Measurements from ENCODE around the gene PCGF1. TPM values are rescaled to one million over a fixed set of nuclear protein-coding genes. Genes with fewer than 3 reads are reported as not detected.
A peak's percentile ranks its signal among the peaks of the same experiment; 100 is the strongest.

Gene PCGF1
- total and polyA plus RNA-seq, 9 of the 15 experiments (the other 6 are each of a cell fraction or from before 2014, with no cell fraction given) = 20.3 to 45.7 (median 29.3) TPM

- peak in 1 of 2 experiments; percentile 64; a peak in 1 of 4 replicates for TF ChIP-seq ZNF639 (CRISPR knock-in tag; conservative IDR thresholded peaks at IDR 0.05 in 1 of 2, IDR thresholded peaks at IDR 0.05 in 1 of 2)
- TF ChIP-seq AFF4 (CRISPR knock-in tag; IDR thresholded peaks at IDR 0.05) = no peak
- TF ChIP-seq KDM1A (IDR thresholded peaks at IDR 0.05) = peak; percentile 67 to 69; a peak in 3 of 4 replicates
- TF ChIP-seq PRDM10 (IDR thresholded peaks at IDR 0.05; ENCODE audit: partially characterized antibody) = peak; percentile 13
- no peak for TF ChIP-seq STAT5B (CRISPR knock-in tag; IDR thresholded peaks at IDR 0.05)
- no peak for TF ChIP-seq HIVEP1 (CRISPR knock-in tag; IDR thresholded peaks at IDR 0.05)
- TF ChIP-seq E2F4 (CRISPR knock-in tag; IDR thresholded peaks at IDR 0.05; ENCODE audit: low read depth) = no peak
- TF ChIP-seq DLX4 (CRISPR knock-in tag; IDR thresholded peaks at IDR 0.05) = no peak
- TF ChIP-seq E2F1 (CRISPR knock-in tag; IDR thresholded peaks at IDR 0.05) = no peak
- no peak for TF ChIP-seq BRF1 (IDR thresholded peaks at IDR 0.05; ENCODE audit: borderline replicate concordance, extremely low read depth, insufficient read length)
- no peak for TF ChIP-seq ILK (tag; IDR thresholded peaks at IDR 0.05; ENCODE audit: borderline replicate concordance, low read depth)
- TF ChIP-seq ZNF408 (CRISPR knock-in tag; IDR thresholded peaks at IDR 0.05; ENCODE audit: low read depth) = no peak
- TF ChIP-seq ZNF644 (tag; IDR thresholded peaks at IDR 0.05; ENCODE audit: low read depth) = peak; percentile 89
These were observed 35.2 kb downstream of the PCGF1 start, which contains the start of gene MRPL53 (continued) for GRCh38 chr2:74472086-74472944.

Measured in K562 (cell line).